Activated T-cell treated with anti-CD3 and anti-CD28 coated beads, Interleukin-2, amount 50 U/mL, for 24 hours (primary cell): ENCODE measurements around the gene MYL3.
A peak's percentile ranks its signal among the peaks of the same experiment; 100 is the strongest.

ENCODE experiments used
- DNase-seq: peaks from one replicate; pipeline ENCODE4 v3.0.0-alpha.2; 2020
- H3K27ac Mint-ChIP-seq: 2 replicates; pipeline ENCODE4 v1.8.0; 2020; ENCODE audit warnings: mild to moderate bottlenecking, mixed read lengths
- H3K27me3 Mint-ChIP-seq: 2 replicates; pipeline ENCODE4 v1.8.0; 2020; ENCODE audit warnings: mixed read lengths
- H3K36me3 Mint-ChIP-seq: 2 replicates; pipeline ENCODE4 v1.8.0; 2020; ENCODE audit warnings: low read depth, mixed read lengths
- H3K4me1 Mint-ChIP-seq: 2 replicates; pipeline ENCODE4 v1.8.0; 2020; ENCODE audit warnings: low read depth, mixed read lengths
- H3K4me3 Mint-ChIP-seq: 2 replicates; pipeline ENCODE4 v1.8.0; 2020; ENCODE audit warnings: mild to moderate bottlenecking, moderate library complexity, mixed read lengths
- H3K9me3 Mint-ChIP-seq: 2 replicates; pipeline ENCODE4 v1.8.0; 2020; ENCODE audit warnings: mixed read lengths

Gene MYL3

GRCh38 chr3:46857485-46858341 lies 5.5 kb downstream of the MYL3 start:
- Mint-ChIP-seq H3K27ac (no peak overlapping the region), H3K27me3 (peaks cover 7% of the 10 kb centered on the region), H3K4me1 (no peaks in the 10 kb centered on the region), H3K36me3 (no peaks in the 10 kb centered on the region), H3K9me3 (no peaks in the 10 kb centered on the region), H3K4me3 (no peak overlapping the region)
- DNase-seq = no peak

DNA sequence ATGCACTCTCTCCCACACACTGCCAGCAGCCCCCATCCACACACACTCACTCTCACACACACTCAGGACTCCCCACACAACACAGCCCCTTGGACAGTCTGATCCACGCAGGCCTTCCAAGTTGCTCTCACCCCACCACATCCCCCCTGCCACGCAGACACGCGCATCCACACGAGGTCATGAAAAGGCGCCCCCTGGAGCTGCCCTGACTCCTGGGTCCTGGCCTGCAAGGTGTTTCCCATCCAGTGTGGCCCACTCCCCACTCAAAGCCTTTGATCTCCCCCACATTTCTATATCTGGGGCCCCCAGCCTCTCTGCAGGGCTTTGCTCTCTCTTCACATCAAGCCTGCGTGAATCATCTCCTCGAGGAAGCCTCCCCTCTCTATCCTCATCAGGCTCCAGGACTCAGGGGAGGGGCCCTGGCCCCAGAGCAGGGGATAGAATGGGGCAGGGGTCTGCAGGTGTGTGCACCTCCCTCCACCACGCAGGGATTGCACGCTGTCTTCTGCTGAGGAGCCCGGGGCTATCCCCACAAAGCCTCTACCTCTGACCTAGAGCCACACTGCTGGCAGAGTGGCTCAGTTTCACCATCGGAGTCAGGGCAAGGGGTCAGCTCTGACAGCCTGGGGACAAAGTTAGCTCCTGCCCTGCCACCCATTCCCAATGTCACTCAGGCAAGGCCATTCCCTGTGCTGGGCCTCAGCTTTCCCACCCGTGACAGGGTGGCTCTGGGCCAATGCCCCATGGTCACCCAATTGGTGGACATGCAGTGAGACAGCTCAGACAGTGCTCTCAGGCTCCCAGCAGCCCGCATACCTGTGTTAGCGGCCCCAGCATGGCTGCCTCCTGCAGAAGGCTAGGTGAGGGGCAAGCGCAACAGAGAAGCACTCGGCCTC lies 6.4 kb downstream of the MYL3 start:
- Mint-ChIP-seq H3K36me3 (no peaks in the 10 kb centered on the region), H3K4me3 (no peak overlapping the region), H3K4me1 (no peaks in the 10 kb centered on the region), H3K27ac (no peak overlapping the region), H3K27me3 (peaks cover 7% of the 10 kb centered on the region), H3K9me3 (no peaks in the 10 kb centered on the region)
- no peak for DNase-seq

- no peaks in the 10 kb centered on the region for H3K4me1 Mint-ChIP-seq
- no peaks in the 10 kb centered on the region for H3K9me3 Mint-ChIP-seq
- no peak overlapping the region for H3K27ac Mint-ChIP-seq
- peaks cover 7% of the 10 kb centered on the region for H3K27me3 Mint-ChIP-seq
- no peaks in the 10 kb centered on the region for H3K36me3 Mint-ChIP-seq
- H3K4me3 Mint-ChIP-seq = no peak overlapping the region
- no peak for DNase-seq
These were observed 8.7 kb downstream of the MYL3 start for GRCh38 chr3:46854555-46854991.

- Mint-ChIP-seq H3K9me3 (no peaks in the 10 kb centered on the region), H3K36me3 (no peaks in the 10 kb centered on the region), H3K4me3 (no peak overlapping the region), H3K4me1 (no peaks in the 10 kb centered on the region), H3K27ac (no peak overlapping the region), H3K27me3 (peaks cover 7% of the 10 kb centered on the region)
- no peak for DNase-seq
These were observed 9.5 kb downstream of the MYL3 start for GRCh38 chr3:46853441-46854415.

GRCh38 chr3:46852839-46853355 lies 10.3 kb downstream of the MYL3 start:
- Mint-ChIP-seq H3K4me3 (no peak overlapping the region), H3K36me3 (no peaks in the 10 kb centered on the region), H3K9me3 (no peaks in the 10 kb centered on the region), H3K27me3 (peaks cover 5% of the 10 kb centered on the region), H3K27ac (no peak overlapping the region), H3K4me1 (no peaks in the 10 kb centered on the region)
- peak; percentile 2 for DNase-seq

DNA sequence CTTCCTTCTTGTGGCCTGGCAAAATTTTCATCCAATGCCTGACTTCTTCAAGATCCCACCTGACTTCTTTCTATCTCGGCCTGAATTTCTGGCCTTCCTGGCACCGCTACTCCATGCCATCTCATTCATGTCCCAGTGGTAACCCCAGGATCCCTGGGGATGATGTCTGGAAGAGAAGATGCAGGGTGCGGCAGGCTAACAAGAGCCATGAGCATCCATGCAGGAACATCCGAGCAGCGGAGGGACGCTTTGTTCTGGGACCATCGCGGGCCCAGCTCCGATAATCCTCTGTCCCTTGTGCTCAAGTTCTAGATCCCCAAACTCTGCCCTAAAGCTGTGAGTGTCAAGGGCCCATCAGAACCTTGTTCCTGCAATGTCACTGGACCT lies 10.9 kb downstream of the MYL3 start:
- Mint-ChIP-seq H3K27me3 (peaks cover 3% of the 10 kb centered on the region), H3K36me3 (no peaks in the 10 kb centered on the region), H3K9me3 (no peaks in the 10 kb centered on the region), H3K4me3 (no peak overlapping the region), H3K4me1 (no peaks in the 10 kb centered on the region), H3K27ac (no peak overlapping the region)
- peak; percentile 2 for DNase-seq

- H3K4me1 Mint-ChIP-seq = no peaks in the 10 kb centered on the region
- no peak overlapping the region for H3K27ac Mint-ChIP-seq
- no peaks in the 10 kb centered on the region for H3K9me3 Mint-ChIP-seq
- H3K27me3 Mint-ChIP-seq = peaks cover 3% of the 10 kb centered on the region
- H3K36me3 Mint-ChIP-seq = no peaks in the 10 kb centered on the region
- H3K4me3 Mint-ChIP-seq = no peak overlapping the region
- peak; percentile 6 for DNase-seq
These were observed 11.6 kb downstream of the MYL3 start for GRCh38 chr3:46851364-46852333.

GRCh38 chr3:46850468-46850779 lies 12.8 kb downstream of the MYL3 start:
- H3K4me1 Mint-ChIP-seq = peaks cover 7% of the 10 kb centered on the region
- no peak overlapping the region for H3K27ac Mint-ChIP-seq
- no peaks in the 10 kb centered on the region for H3K9me3 Mint-ChIP-seq
- H3K27me3 Mint-ChIP-seq = no peaks in the 10 kb centered on the region
- no peak overlapping the region for H3K4me3 Mint-ChIP-seq
- DNase-seq = no peak
- no peaks in the 10 kb centered on the region for H3K36me3 Mint-ChIP-seq

GRCh38 chr3:46849686-46850467 lies 13.4 kb downstream of the MYL3 start:
- Mint-ChIP-seq H3K27me3 (no peaks in the 10 kb centered on the region), H3K9me3 (no peaks in the 10 kb centered on the region), H3K36me3 (no peaks in the 10 kb centered on the region), H3K4me3 (no peak overlapping the region), H3K4me1 (peaks cover 11% of the 10 kb centered on the region), H3K27ac (no peak overlapping the region)
- peak; percentile 21 for DNase-seq

- H3K4me1 Mint-ChIP-seq = peaks cover 11% of the 10 kb centered on the region
- no peak overlapping the region for H3K4me3 Mint-ChIP-seq
- no peaks in the 10 kb centered on the region for H3K9me3 Mint-ChIP-seq
- peak; percentile 24 for DNase-seq
- H3K27ac Mint-ChIP-seq = no peak overlapping the region
- no peaks in the 10 kb centered on the region for H3K27me3 Mint-ChIP-seq
- H3K36me3 Mint-ChIP-seq = no peaks in the 10 kb centered on the region
These were observed 14.1 kb downstream of the MYL3 start for GRCh38 chr3:46849045-46849631.

- H3K4me3 Mint-ChIP-seq = no peak overlapping the region
- no peaks in the 10 kb centered on the region for H3K9me3 Mint-ChIP-seq
- no peaks in the 10 kb centered on the region for H3K36me3 Mint-ChIP-seq
- H3K27me3 Mint-ChIP-seq = no peaks in the 10 kb centered on the region
- no peak overlapping the region for H3K27ac Mint-ChIP-seq
- peak; percentile 58 for DNase-seq
- peaks cover 11% of the 10 kb centered on the region for H3K4me1 Mint-ChIP-seq
These were observed 14.8 kb downstream of the MYL3 start for GRCh38 chr3:46848271-46849044.

- Mint-ChIP-seq H3K27ac (no peak overlapping the region), H3K9me3 (no peaks in the 10 kb centered on the region), H3K36me3 (no peaks in the 10 kb centered on the region), H3K4me3 (no peak overlapping the region), H3K4me1 (peaks cover 11% of the 10 kb centered on the region), H3K27me3 (no peaks in the 10 kb centered on the region)
- DNase-seq = peak; percentile 2
These were observed 15.5 kb downstream of the MYL3 start for GRCh38 chr3:46847744-46848143.
